ENCODE data around the gene MTG2.

MTG2 gene

GRCh38 chr20:62235777-62236157 lies 52.9 kb downstream of the MTG2 start:
- no peak overlapping the region for H3K4me3 ChIP-seq (ENCODE audit: low read depth, low read length)
- no peak for DNase-seq (ENCODE audit: low read depth)
- TF ChIP-seq MYC (IDR thresholded peaks at IDR 0.05; ENCODE audit: low read depth, low read length) (no peak), POLR2A (IDR thresholded peaks at IDR 0.05; ENCODE audit: extremely low read depth, insufficient read length) (no peak), CTCF (IDR thresholded peaks at IDR 0.05; ENCODE audit: low read depth, low read length) (no peak)
- TF ChIP-seq, protein P1, sequence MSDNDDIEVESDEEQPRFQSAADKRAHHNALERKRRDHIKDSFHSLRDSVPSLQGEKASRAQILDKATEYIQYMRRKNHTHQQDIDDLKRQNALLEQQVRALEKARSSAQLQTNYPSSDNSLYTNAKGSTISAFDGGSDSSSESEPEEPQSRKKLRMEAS (IDR thresholded peaks at IDR 0.05; ENCODE audit: low read depth, low read length) = no peak

DNA sequence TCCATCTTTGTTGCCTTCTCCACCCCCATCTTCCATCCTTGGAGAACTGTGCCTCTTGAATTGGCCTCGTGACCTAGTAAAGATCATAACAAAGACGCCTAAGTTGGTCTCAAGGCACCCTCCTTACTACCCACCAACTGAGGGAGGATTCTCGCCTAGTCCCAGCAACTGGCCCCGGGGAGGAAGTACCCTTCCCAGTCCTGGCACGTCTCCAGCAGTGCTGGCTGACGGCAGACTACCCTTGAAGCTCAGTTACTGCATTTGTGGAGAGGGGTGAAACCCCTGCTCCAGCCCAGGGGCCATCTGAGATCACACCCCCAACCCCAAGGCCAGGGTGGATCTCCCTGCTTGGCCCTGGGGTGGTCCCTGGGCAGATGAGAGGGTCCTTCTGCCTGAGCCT lies 53.4 kb downstream of the MTG2 start:
- DNase-seq (ENCODE audit: low read depth) = no peak
- H3K4me3 ChIP-seq (ENCODE audit: low read depth, low read length) = no peak overlapping the region
- no peak for TF ChIP-seq POLR2A (IDR thresholded peaks at IDR 0.05; ENCODE audit: extremely low read depth, insufficient read length)
- TF ChIP-seq CTCF (IDR thresholded peaks at IDR 0.05; ENCODE audit: low read depth, low read length) = no peak
- TF ChIP-seq, protein P1 (IDR thresholded peaks at IDR 0.05; ENCODE audit: low read depth, low read length) = no peak
- TF ChIP-seq MYC (IDR thresholded peaks at IDR 0.05; ENCODE audit: low read depth, low read length) = no peak

DNA sequence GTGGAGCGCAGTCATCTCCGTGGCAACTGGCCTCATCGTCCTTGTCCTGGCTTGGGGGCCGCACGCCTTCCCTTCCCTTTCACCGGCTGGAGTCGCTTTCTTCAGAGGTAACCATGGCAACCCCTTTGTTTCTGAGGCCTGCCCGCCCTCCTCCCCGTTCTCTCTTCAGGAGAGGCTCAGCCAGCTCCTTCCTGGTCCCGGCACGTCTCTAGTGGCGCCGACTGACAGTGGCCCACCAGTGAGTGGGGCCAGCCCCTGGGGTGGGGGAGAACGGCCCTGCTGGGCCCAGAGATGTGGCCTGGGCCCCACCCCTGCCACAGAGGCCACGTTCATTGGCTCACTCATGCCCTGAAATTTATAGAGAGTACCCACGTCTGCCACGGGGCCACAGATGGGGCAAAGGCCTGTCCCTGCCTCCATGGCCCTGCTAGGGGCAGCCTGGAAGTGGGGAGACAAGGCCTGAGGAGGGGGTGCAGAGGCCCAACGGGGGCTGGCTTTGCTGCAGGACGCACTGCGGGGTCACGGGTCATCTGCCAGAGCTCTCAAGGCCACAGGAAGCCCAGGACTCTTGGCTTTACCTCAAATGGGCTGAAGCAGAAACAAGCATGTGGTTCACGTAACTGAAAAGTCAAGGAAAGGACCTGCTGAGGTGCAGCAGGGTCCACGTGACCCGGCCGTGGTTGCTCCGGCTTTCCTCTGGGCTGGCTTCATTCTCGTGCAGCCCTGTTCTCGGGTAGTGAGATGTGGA lies 54.1 kb downstream of the MTG2 start:
- no peak for DNase-seq (ENCODE audit: low read depth)
- TF ChIP-seq, protein P1 (IDR thresholded peaks at IDR 0.05; ENCODE audit: low read depth, low read length) = no peak
- TF ChIP-seq MYC (IDR thresholded peaks at IDR 0.05; ENCODE audit: low read depth, low read length) (no peak), CTCF (IDR thresholded peaks at IDR 0.05; ENCODE audit: low read depth, low read length) (no peak), POLR2A (IDR thresholded peaks at IDR 0.05; ENCODE audit: extremely low read depth, insufficient read length) (no peak)
- no peak overlapping the region for H3K4me3 ChIP-seq (ENCODE audit: low read depth, low read length)

DNA sequence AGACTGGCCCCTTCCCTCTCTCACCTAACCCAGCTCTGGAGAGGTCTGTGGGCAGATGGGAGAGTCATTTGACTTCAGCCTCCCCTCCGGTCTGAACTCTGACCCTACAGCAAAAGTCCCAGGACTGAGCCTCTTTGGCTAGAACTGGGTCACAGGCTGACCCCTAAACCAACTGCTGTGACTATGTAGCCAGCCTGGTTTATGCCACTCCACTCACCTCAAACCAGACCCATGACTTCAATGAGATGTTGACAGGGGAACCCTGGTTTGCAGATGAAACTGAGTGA lies 54.6 kb downstream of the MTG2 start:
- no peak overlapping the region for H3K4me3 ChIP-seq (ENCODE audit: low read depth, low read length)
- TF ChIP-seq POLR2A (IDR thresholded peaks at IDR 0.05; ENCODE audit: extremely low read depth, insufficient read length) (no peak), MYC (IDR thresholded peaks at IDR 0.05; ENCODE audit: low read depth, low read length) (no peak), CTCF (IDR thresholded peaks at IDR 0.05; ENCODE audit: low read depth, low read length) (no peak)
- TF ChIP-seq, protein P1 (IDR thresholded peaks at IDR 0.05; ENCODE audit: low read depth, low read length) = no peak
- DNase-seq (ENCODE audit: low read depth) = no peak

GRCh38 chr20:62237801-62238568 lies 55.2 kb downstream of the MTG2 start, which contains the start of gene OSBPL2:
Gene OSBPL2 (plus strand): TSS chr20:62238521. CDS start chr20:62256185, 17,664 bp downstream.
- DNase-seq (ENCODE audit: low read depth) = peak; percentile 98
- H3K4me3 ChIP-seq (ENCODE audit: low read depth, low read length) = peak within 1 kb of the TSS; percentile 74
- TF ChIP-seq MYC (IDR thresholded peaks at IDR 0.05; ENCODE audit: low read depth, low read length) = 0 out of 2 replicates have a peak, but pooled peaks have one; percentile 23
- no peak for TF ChIP-seq CTCF (IDR thresholded peaks at IDR 0.05; ENCODE audit: low read depth, low read length)
- TF ChIP-seq, protein P1 (IDR thresholded peaks at IDR 0.05; ENCODE audit: low read depth, low read length) = peak; percentile 75
- no peak for TF ChIP-seq POLR2A (IDR thresholded peaks at IDR 0.05; ENCODE audit: extremely low read depth, insufficient read length)

Data from NB4 (cell line).